Activated T-cell treated with anti-CD3 and anti-CD28 coated beads, Interleukin-2, amount 50 U/mL, for 4 hours (primary cell): ENCODE measurements around the gene LTBP1. TPM values are rescaled to one million over a fixed set of nuclear protein-coding genes. Genes with fewer than 3 reads are reported as not detected.

Experiments
- ATAC-seq, 2 donors: fragments of 200-7000 bp; cut with Tn5 transposase; one replicate each; pipeline ENCODE4 v1.10.0; 2021
- DNase-seq: peaks from one replicate; pipeline ENCODE4 v3.0.0-alpha.2; 2020
- H3K27me3 Mint-ChIP-seq: one replicate; pipeline ENCODE4 v1.8.0; 2021; ENCODE audit warnings: low read depth, mixed read lengths
- H3K36me3 Mint-ChIP-seq: one replicate; pipeline ENCODE4 v1.8.0; 2022; ENCODE audit warnings: mixed read lengths; ENCODE audit not compliant: insufficient read depth
- H3K4me1 Mint-ChIP-seq: one replicate; pipeline ENCODE4 v1.8.0; 2021; ENCODE audit warnings: low read depth, mixed read lengths
- H3K4me3 Mint-ChIP-seq: one replicate; pipeline ENCODE4 v1.8.0; 2021; ENCODE audit warnings: mild to moderate bottlenecking, moderate library complexity, mixed read lengths
- H3K9me3 Mint-ChIP-seq: one replicate; pipeline ENCODE4 v1.8.0; 2021; ENCODE audit warnings: mixed read lengths
- total RNA-seq, 3 donors: library from RNA; stranded (reverse); gene quantifications; one replicate each; pipeline ENCODE4 v1.2.1, GENCODE V29; 2021

Gene LTBP1
- total RNA-seq, 3 donors from 2014 or later = 0.21 to 0.33 (median 0.22) TPM

DNA sequence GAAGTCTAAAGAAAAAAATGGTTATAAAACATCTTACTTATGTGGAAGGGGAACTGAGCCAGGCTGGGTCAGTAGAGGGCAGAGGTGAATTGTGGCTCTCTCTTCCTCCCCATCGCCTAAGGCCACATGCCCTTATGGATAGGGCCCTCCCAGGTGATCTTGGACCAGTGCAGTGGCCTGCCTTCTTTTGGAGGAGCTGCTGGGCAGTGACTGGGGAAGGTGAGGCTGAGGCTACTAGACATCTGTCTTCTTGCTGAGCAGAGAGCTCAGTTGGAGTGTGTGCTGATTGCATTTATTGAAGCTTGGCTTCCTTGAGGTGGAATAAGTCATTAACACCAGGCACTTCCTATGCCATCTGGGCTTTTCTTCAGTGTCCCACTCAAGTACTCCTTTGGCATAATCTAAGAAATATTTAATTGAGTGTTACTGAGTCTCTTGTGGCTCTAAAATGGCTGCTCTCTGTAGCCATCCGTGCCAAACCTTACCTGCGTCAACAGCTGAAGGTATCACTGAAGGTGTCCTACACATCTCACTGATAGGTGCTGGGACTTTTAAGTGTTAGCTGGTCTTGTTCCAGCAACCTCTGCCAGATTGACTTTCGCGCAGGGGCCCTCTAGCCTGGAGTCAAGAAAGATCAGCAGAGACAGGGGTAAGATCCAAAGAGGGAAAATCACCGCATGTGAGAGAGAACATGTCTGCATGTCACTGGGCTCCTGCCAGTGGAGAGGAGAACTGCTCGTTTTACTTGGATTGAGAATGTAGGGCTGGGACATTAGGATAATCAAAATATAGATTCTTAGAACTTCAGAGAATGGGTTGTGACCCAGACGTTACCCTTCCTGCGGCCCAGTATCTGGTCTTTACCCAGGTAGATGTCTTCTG is 256.1 kb downstream of the LTBP1 start:
- ATAC-seq (no peak), DNase-seq (no peak)
- no peaks in the 10 kb centered on the region for H3K36me3 Mint-ChIP-seq
- H3K4me3 Mint-ChIP-seq = no peak overlapping the region
- H3K27me3 Mint-ChIP-seq = peaks cover 3% of the 10 kb centered on the region
- no peaks in the 10 kb centered on the region for H3K9me3 Mint-ChIP-seq
- H3K4me1 Mint-ChIP-seq = no peaks in the 10 kb centered on the region

DNA sequence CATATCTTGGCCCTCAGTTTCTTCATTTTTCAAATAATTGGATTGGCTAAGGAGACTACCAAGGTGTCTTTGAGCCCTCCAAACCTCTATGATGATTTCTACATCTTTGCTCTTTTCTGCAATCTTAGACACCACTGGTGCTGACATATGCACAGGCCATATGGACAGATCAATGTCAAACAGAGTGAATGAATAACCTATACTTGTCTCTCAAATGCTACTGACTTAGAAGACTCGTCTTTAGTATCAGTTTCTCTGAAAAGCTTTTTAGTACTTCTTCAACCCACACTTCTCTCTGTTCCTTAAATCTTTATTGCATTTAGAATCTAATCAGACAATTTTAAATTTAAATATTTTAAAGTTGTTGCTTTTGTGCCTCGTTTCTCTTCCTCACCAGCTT is 258.2 kb downstream of the LTBP1 start:
- Mint-ChIP-seq H3K27me3 (no peaks in the 10 kb centered on the region), H3K9me3 (no peaks in the 10 kb centered on the region), H3K4me1 (no peaks in the 10 kb centered on the region), H3K36me3 (no peaks in the 10 kb centered on the region), H3K4me3 (no peak overlapping the region)
- DNase-seq (no peak), ATAC-seq (no peak)

DNA sequence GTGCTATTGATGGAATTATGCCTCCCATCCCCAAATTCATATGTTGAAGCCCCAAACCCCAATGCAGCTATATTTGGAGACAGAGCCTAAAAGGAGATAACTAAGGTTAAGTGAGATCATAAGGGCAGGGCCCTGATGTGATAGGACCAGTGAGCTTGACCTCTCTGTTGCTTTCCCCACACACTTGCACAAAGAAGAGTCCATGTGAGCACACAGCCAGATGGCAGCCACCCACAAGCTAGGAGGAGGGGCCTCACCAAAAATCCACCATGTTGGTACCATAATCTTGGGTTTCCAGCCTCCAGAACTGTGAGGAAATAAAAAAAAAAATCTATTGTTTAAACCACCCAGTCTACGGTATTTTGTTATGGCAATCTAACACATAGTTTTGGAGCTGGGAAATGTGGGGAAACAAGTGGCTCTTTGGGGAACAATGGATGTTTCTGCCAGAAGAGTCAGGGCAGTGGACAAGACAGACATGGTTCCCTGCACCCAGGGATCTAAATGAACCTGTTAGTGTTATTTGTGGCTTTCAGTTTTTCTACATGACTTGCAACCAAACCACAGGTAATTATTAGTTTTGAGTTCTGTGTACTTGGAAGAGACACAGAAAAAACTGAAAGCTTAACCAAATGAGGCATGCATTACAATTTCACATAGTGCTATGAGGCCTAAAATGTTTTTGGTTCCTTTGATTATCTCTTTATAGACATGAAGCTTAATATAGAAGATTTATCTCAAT is 259.1 kb downstream of the LTBP1 start:
- Mint-ChIP-seq H3K4me3 (no peak overlapping the region), H3K27me3 (no peaks in the 10 kb centered on the region), H3K4me1 (no peaks in the 10 kb centered on the region), H3K36me3 (no peaks in the 10 kb centered on the region), H3K9me3 (no peaks in the 10 kb centered on the region)
- DNase-seq = no peak
- no peak for ATAC-seq

DNA sequence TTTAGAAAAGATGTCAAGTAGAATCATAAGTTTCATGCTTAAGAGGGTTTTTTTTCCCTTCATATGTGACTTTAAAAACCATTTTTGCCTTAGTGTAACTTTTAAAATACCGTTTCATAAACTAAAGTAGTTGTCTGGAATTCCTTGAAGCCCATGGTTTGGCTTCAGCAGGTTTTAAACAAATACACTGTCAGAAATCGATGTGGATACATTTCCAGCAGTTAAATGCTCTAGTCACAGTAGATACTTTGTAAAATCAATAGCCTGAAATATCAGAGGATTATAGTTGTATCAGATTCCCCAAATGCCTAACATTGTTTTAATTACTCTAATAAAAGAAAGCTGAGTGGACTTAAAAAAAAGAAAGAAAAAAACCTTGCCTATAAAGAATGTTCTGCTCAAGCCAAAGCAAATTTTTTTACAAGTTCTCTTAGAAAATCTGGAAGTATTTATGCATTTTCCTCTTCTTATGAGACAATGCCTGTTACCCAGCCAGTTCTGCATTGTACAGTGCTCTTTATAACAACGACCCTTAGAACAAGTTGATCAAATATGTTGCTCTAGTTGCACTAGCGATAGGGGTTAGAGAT is 260.5 kb downstream of the LTBP1 start:
- Mint-ChIP-seq H3K36me3 (no peaks in the 10 kb centered on the region), H3K9me3 (no peaks in the 10 kb centered on the region), H3K27me3 (no peaks in the 10 kb centered on the region), H3K4me1 (no peaks in the 10 kb centered on the region), H3K4me3 (no peak overlapping the region)
- DNase-seq (no peak), ATAC-seq (no peak)

DNA sequence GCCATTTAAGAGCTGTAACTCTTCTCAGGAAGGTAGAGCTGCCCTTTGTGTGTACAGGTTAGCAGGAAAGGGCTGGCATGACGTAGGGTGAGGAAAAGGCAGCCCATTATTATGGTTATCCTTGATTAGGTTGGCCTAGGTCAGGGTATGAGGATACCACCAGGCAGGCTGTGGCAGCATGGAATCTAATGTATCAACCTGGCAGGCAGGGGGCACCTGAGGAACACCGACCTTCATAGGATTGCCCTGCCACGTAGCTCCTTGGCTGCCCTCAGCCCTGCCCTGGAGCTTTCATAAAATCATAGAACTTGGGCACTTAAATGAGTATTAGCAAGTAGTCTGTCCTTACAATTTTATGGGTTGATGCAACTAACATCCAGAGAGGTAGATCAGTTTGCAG is 261.6 kb downstream of the LTBP1 start:
- Mint-ChIP-seq H3K27me3 (no peaks in the 10 kb centered on the region), H3K4me3 (no peak overlapping the region), H3K36me3 (no peaks in the 10 kb centered on the region), H3K4me1 (no peaks in the 10 kb centered on the region), H3K9me3 (no peaks in the 10 kb centered on the region)
- DNase-seq (no peak), ATAC-seq (no peak)

DNA sequence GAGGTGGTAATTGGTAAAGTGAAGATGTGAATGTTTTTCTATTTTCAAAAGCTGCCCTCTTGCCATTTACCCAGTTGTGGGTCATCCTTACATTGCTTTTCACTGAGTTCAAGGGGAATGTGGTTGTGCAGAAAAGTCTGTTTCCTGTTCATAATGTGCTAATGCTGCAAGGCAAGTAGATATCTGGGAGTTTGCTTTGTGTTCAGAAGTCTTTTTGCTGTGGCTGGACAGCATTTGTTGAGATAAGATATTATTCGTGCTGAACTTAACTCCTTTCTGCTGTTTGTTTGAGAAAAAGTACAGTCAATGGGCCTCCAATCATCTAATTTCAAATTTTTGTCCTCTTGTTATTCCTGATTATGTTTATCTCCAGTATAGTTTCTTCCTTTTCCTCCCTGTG is 263.2 kb downstream of the LTBP1 start:
- no peaks in the 10 kb centered on the region for H3K9me3 Mint-ChIP-seq
- ATAC-seq (no peak), DNase-seq (no peak)
- no peaks in the 10 kb centered on the region for H3K4me1 Mint-ChIP-seq
- H3K4me3 Mint-ChIP-seq = no peak overlapping the region
- H3K36me3 Mint-ChIP-seq = no peaks in the 10 kb centered on the region
- no peaks in the 10 kb centered on the region for H3K27me3 Mint-ChIP-seq

DNA sequence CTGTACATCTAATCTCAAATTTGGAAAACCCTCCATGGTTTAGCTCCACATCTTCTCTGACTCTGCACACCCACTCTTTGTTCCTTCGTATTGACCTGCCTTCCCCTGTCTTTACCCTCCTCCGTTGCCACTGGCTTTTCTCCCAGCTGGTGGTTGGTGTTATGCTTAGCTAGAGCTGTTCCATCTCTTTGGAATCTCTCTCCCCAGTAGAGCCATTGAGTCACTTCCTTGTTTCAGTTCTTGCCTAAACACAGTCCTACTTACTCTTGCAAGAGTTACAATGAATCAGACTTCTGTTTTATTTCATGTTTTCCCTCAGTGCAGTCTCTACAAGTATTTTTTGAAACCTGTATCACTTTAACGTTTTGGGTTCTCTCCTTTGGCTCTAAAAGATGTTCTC is 263.9 kb downstream of the LTBP1 start:
- Mint-ChIP-seq H3K9me3 (no peaks in the 10 kb centered on the region), H3K4me1 (no peaks in the 10 kb centered on the region), H3K4me3 (no peak overlapping the region), H3K27me3 (no peaks in the 10 kb centered on the region), H3K36me3 (no peaks in the 10 kb centered on the region)
- no peak for DNase-seq
- no peak for ATAC-seq

DNA sequence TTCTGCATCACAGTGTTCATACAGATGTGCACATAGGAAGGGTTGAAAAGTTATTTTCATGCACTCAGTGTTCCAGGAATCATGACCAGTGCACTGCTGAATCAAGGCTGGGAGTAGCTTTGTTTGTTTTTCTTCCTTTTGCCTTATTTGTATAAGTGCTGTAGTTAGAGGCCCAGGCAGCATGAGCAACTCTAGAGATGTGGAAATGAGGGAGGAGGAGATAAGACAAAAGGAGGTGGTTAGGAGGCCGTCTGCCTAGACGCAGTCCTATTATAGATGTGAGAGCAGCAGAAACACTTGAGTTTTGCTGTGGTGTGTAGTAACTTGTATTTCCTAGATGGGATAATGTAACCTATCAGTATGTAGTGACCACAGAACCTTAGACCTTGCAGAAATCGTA is 265.4 kb downstream of the LTBP1 start:
- H3K4me1 Mint-ChIP-seq = no peaks in the 10 kb centered on the region
- ATAC-seq (no peak), DNase-seq (no peak)
- H3K36me3 Mint-ChIP-seq = no peaks in the 10 kb centered on the region
- H3K27me3 Mint-ChIP-seq = no peaks in the 10 kb centered on the region
- H3K4me3 Mint-ChIP-seq = no peak overlapping the region
- no peaks in the 10 kb centered on the region for H3K9me3 Mint-ChIP-seq

DNA sequence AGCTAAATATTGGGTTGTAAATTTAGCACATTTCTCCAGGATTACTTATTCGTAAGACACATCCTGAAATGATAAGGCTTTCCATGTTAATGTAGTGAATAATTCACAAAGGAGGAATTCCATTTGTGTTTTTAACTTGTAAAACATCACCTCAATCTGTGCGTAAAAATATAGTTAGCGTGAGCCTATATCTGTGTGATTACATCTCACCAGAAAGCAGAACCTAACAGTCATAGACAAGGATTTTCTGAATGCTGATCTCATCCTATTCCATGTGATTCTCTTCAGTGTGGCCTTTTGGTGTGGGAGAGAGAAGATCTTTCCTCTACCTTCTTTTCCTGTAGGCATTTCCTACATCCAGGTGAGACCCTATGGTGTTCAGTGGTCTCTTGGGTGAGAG is 266.5 kb downstream of the LTBP1 start:
- no peaks in the 10 kb centered on the region for H3K9me3 Mint-ChIP-seq
- no peaks in the 10 kb centered on the region for H3K4me1 Mint-ChIP-seq
- H3K27me3 Mint-ChIP-seq = no peaks in the 10 kb centered on the region
- DNase-seq (no peak), ATAC-seq (no peak)
- no peaks in the 10 kb centered on the region for H3K36me3 Mint-ChIP-seq
- no peak overlapping the region for H3K4me3 Mint-ChIP-seq

DNA sequence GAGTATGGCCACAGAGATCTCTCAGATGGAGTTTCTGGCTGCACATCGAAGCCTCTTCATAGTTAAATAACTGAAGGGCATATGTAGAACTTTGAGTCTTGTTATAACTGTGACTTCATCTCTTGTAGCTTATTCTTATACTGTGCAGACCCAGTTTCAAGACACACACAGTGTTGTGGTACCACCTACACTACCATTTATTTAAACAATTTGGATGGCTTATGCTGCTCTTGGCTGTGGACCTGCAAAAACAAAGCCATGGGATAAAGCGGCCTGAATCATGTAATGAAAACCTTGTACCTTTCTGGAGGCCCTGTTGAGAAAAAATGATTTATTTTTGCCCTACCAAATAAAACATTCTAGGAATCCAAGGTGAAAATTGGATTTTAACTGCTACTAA is 266.9 kb downstream of the LTBP1 start:
- H3K4me1 Mint-ChIP-seq = no peaks in the 10 kb centered on the region

DNA sequence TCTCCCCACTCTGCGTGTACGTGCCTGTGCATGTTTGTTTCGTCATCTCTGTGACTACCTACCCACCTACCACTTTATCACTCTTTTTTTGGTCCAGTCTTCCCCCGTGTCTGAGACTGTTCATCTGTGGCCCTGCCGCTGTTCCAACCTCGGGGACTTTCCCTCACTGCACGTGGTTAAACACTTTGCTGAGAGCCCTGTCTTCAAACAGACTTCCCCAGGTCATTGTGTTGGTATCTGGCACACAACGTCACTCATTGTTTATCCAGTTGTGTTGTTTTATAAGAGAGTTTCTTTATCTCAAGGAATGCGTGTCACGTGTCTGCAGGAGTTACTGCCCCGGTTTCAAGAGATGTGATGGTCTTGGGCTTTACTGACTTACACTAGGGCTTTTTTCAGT is 267.7 kb downstream of the LTBP1 start:
- Mint-ChIP-seq H3K4me1 (no peaks in the 10 kb centered on the region), H3K9me3 (no peaks in the 10 kb centered on the region), H3K36me3 (no peaks in the 10 kb centered on the region), H3K27me3 (no peaks in the 10 kb centered on the region), H3K4me3 (no peak overlapping the region)
- no peak for DNase-seq
- ATAC-seq = no peak

More for the DNA sequence above, 266.9 kb downstream of the LTBP1 start:
- H3K9me3 Mint-ChIP-seq = no peaks in the 10 kb centered on the region
- no peaks in the 10 kb centered on the region for H3K27me3 Mint-ChIP-seq
- no peak for ATAC-seq
- no peak for DNase-seq
- no peaks in the 10 kb centered on the region for H3K36me3 Mint-ChIP-seq
- no peak overlapping the region for H3K4me3 Mint-ChIP-seq

DNA sequence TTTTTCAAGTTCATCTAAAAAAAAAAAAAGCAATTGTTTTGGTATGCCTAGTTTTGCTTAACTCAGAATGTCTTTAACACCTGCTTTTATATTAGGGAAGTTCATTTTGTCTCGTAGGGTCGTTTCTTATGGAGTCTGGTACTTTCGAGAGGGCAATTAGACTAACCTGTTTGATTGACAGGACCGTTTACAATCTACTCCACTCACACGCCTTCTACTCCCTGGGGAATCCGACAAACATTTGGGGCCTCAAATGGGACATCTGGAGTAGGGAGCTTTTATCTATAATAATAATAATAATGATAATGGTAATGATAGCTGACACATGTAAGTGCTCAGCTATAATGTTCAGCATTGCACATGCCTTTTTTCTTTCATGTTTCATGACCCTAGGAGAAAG is 268.1 kb downstream of the LTBP1 start:
- Mint-ChIP-seq H3K4me1 (no peaks in the 10 kb centered on the region), H3K4me3 (no peak overlapping the region), H3K36me3 (no peaks in the 10 kb centered on the region), H3K27me3 (peaks cover 3% of the 10 kb centered on the region), H3K9me3 (no peaks in the 10 kb centered on the region)
- ATAC-seq (no peak), DNase-seq (no peak)

DNA sequence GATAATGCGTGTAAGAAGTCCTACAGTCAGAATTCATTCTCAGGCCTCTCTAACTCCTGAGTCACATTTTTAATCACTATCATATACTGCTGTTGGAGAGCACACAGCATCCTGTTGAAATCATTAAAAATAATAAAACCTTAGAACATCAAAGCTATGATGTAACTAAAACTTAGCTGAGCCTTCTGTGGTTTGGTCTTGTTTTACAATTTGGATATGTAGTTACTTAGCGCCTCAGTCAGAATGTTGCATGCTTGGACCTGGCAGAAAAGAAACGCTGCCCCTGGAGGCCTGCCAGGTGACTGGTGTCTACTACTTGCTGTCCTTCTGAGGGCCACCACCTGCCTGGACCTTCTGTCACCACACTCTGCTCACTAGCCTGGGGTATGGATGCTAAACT is 268.5 kb downstream of the LTBP1 start:
- Mint-ChIP-seq H3K4me1 (no peaks in the 10 kb centered on the region), H3K27me3 (peaks cover 3% of the 10 kb centered on the region), H3K9me3 (no peaks in the 10 kb centered on the region), H3K36me3 (no peaks in the 10 kb centered on the region), H3K4me3 (no peak overlapping the region)
- ATAC-seq = no peak
- DNase-seq = no peak

DNA sequence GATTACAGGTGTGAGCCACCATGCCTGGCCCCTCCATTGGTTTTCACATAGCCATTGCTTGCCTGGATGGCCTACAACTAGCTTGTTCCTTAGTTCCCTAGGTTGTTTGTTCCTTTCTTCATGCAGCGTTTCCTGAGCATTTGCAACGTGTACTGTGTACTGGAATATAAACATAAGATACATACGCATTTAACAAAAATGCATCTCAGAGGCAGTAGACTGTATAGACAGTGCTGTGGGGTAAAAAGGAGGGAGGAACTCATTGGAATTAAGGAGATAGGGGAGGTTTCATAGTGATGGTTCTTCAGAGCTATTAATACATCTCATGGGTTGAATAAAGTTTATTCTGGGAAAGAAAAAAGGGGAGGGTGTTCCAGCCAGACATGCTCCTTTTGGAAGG is 269.2 kb downstream of the LTBP1 start:
- H3K27me3 Mint-ChIP-seq = peaks cover 5% of the 10 kb centered on the region
- ATAC-seq = no peak
- H3K9me3 Mint-ChIP-seq = no peaks in the 10 kb centered on the region
- no peaks in the 10 kb centered on the region for H3K4me1 Mint-ChIP-seq
- H3K4me3 Mint-ChIP-seq = no peak overlapping the region
- DNase-seq = no peak
- H3K36me3 Mint-ChIP-seq = no peaks in the 10 kb centered on the region
